GM19240 (cell line): Measurements from ENCODE around the gene CCDC187.
A peak's percentile ranks its signal among the peaks of the same experiment; 100 is the strongest.

Experiments used
- DNase-seq: peaks from one replicate; pipeline ENCODE4 v3.0.0; 2011; ENCODE audit warnings: low spot score; ENCODE audit not compliant: insufficient read length

Gene CCDC187

DNA sequence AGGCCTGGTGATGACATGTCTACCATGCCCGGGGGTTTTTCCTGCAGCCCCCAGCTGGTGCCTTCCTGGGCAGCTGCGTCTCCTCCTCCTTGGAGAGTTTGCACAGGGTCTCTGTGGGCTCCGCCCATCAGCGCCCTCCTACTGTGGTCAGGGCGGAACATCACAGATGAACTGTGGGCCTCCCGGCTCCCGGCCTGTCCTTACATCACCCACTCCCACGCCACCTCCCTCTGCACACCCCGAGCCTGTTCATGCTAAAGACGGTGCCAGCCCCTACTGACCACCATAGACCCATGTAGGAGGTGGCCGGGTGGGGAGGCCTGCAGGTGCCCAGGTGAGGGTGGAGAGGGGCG is 36.0 kb upstream of the CCDC187 start:
- DNase-seq: no peak

DNA sequence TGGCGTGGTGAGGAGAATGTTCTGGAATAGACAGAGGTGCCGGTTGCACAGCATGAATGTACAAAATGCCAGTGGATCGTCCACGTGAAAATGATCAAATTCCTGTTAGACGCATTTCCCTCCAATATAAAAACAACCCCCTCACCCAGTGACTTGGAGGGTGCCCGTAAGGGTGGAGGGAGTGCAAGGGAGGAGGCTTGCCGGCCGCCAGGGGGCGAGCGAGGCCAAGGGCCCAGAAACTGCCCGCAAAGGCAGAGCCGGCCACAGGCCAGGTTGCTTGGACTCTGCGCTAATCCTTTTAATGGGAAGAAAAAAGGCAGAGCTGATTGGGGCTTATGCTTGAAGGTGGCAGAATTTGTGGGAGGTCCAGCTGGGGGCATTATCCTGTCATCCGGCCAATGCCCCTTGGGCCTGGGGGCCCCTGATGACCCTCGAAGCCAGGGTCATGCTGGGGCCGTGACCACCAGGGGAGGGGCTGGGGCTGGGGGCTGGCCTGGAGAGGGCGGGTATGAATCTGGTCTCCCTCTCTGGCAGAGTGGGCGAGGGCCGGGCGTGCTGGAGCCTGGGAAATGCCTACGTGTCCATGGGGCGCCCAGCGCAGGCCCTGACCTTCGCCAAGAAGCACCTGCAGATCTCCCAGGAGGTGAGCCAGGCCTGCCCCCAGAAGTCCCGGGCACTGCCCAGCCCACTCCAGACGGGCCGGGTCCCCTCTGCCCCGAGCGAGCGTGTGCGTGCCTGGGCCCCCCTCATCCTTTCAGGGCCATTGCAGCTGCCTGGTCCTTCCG is 35.5 kb upstream of the CCDC187 start:
- DNase-seq: peak; percentile 67

DNA sequence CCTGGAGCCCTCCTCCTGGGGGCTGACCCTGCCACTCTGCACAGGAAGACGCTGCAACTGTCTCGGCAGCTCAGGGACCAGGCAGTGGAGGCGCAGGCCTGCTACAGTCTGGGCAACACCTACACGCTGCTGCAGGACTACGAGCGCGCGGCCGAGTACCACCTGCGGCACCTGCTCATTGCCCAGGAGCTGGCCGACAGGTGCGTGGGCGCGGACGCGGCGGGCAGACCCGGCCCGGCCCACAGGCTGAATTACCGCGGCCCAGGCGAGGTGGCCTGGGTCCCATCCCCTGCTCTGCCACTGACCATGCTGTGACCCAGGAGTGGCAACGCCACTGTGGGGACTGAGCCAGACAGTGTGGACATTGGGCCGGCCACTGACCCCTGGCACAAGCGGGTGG is 34.6 kb upstream of the CCDC187 start:
- no peak for DNase-seq

DNA sequence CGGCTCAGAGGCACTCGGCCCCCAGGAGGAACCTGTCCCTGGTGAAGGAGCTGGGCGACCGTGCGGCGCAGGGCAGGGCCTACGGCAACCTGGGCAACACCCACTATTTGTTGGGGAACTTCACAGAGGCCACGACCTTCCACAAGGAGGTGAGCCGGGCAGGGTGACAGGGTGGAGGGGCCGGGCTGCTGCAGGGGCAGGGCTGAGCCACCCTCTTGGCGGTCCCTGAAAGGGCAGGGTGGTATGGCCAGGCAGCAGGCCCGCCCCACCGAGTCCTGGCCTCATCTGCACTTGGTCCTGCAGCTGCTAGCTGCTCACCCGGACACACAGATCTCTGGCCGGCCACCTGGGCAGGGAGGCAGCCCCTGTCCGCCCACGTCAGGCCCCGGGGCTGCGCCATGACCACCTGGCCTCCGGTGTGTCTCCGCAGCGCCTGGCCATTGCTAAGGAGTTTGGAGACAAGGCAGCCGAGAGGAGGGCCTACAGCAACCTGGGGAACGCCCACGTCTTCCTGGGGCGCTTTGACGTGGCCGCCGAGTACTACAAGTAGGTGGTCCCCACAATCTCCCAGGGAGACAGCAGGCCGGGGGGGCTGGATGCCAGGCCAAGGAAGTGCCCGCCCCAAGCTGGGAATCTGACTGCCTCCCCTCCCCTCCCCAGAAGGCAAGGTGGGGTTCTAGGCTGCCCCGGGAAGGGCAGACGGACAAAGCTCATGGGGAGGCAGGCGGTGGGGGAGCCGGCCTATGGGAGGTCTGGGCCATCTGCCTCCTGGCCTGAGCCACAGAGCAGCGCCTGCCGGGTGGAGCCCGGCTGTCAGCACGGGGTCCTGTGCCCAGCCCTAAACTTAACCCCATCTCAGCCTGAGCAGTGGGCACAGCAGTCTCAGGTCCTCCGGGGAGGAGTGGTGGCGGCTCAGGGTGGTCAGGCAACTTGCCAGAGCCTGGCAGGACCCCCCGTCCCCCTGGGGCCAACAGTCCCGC is 33.8 kb upstream of the CCDC187 start:
- no peak for DNase-seq

DNA sequence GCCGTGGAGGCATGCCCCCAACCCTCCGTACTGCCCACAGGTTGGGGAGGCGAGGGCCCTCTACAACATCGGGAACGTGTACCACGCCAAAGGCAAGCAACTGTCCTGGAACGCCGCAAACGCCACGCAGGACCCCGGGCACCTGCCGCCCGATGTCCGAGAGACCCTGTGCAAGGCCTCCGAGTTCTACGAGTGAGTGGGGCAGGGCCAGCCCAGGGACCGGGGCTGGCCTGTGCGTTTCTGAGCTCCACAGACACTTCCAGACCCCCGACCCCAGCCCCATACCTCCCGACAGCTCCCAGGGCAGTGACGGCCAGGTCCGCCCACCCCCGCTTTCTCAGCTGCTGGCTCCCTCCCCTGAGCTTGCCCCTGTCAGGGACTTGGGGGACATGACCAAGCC is 33.0 kb upstream of the CCDC187 start:
- DNase-seq: no peak

DNA sequence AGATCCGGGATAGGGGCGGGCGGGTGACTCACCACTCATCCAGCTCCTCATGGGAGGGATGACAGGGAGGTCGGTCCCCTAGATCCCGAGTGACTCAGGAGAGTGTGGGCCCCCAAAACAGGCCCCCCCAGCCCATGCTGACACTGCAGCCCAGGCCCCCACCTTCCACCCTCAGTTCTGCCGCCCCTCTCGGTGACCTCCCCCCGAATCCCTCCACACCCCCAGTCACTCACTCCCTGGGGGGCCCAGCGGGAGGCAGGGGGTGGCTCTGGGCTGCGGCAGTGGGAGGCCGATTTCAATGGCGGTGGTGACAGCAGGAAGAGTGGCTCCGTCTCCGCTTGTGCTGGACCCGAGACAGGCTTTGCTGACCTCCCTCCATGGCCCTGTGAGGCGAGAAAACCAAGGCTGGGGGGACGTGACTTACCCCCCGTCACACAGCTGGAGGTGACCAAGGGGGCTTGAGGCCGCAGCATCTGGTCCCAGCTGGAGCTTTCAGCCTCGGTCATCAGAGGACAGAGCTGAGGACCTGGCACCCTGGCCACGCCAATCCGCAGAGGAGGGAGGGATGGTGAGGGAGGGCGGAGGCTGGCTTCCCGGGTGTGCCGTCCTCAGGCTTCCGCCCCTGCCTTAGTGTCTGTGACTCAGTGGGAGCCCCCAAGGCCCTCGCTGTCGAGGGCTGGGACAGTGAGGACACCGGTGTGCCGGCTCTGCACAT is 32.4 kb upstream of the CCDC187 start:
- DNase-seq: no peak

DNA sequence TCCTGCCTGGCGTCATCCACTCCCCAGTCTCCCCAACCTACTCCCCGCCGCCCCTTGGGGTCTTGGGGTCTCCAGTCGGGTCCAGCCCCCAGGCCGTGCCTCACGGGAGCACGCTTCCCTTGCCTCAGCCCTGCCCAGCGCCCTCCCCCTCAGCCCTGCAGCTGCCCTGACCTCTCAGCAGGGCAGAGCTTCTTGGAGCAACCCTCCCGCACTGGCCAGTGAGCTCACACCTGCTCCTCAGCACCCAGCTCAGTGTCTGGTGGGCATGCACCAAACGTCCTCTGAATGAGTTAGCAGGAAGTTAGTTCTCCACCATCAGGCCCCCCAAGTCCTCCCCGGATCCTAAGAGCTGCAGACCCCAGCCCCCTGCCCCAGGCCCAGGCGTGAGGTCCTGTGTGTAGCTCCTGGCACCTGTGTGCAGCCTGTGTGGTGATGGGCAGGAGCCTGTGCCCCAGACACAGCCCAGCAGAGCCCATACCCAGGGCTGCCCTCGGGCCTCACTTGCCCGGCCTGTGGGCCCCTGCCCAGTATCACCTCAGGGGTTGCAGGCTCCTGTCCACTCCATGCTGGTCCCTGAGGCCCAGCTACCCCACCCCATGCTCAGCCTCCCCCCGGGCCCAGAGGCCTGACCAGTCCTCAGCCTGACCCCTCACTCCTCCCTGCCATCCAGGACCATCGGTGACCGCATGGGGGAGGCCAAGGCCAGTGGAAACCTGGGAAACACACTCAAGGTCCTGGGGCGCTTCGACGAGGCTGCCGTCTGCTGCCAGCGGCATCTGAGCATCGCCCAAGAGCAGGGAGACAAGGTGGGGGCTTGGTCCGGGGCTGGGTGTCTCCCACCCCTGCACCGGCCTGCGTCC is 31.6 kb upstream of the CCDC187 start:
- no peak for DNase-seq

DNA sequence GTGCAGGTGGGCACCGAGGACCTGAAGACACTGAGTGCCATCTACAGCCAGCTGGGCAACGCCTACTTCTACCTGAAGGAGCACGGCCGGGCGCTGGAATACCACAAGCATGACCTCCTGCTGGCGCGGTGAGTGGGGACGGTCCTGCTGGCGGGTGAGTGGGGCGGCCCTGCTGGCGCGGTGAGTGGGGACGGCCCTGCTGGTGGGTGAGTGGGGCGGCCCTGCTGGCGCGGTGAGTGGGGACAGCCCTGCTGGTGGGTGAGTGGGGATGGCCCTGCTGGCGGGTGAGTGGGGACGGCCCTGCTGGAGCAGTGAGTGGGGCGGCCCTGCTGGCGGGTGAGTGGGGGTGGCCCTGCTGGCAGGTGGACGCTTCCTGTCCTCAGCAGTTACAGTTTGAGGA is 30.6 kb upstream of the CCDC187 start:
- no peak for DNase-seq

DNA sequence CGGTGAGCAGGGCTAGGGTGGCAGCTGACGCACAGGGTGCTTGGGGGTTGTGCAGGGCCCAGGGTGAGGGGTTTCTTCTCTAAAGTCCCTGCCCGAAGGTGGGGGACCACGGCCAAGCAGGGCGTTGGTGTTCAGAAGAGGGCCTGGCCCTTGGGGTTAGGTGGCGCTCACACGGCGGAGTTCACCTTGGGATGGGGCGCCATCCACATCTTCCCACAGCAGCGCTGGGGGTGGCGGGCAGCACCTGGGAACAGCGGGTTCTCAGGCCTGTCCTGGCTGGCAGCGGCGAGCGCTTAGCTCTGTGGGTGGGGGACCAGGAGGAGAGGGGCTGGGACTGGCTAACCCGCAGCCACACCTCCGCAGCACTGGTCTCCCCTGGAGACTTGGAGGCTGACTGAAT is 29.6 kb upstream of the CCDC187 start:
- DNase-seq: no peak

DNA sequence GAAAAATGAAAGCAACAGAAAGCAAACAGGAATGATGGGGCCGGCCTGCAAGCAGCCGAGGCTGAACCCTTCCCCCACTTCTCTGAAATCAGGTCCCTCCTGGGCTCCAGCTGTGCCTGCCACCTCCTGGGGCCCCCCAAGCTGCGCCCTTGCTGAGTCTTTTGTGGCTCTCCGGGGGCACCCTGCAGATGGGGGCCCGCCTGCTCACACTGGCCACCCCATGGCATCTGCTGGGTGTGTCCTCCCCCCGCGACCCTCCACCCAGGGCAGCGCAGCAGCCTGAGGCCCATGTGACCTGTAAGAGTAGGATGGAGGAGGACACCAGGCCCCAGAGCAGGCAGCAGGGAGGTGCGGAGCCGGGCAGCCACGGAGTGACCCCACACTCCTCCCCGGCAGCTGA is 29.2 kb upstream of the CCDC187 start:
- DNase-seq: no peak

DNA sequence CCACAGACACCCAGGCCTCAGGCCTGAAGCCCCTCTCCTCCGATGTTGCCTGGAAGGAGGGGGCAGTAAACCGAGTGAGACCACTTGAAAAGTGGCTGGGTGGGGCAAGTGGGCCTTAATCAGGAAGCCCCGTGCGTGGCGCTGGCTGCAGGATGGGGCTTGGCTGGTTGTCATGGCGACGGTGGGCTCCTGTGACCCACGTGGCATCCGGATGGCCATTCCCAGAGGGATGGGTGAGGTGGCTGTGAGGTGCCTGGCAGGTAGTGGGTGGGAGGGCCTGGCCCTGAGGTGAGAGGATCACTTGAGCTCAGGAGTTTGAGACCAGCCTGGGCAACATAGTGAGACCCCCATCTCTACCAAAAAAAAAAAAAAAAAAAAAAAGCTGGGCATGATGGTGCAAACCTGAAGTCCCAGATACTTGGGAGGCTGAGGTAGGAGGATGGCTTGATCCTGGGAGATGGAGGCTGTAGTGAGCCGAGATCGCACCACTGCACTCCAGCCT is 28.6 kb upstream of the CCDC187 start:
- DNase-seq: no peak

DNA sequence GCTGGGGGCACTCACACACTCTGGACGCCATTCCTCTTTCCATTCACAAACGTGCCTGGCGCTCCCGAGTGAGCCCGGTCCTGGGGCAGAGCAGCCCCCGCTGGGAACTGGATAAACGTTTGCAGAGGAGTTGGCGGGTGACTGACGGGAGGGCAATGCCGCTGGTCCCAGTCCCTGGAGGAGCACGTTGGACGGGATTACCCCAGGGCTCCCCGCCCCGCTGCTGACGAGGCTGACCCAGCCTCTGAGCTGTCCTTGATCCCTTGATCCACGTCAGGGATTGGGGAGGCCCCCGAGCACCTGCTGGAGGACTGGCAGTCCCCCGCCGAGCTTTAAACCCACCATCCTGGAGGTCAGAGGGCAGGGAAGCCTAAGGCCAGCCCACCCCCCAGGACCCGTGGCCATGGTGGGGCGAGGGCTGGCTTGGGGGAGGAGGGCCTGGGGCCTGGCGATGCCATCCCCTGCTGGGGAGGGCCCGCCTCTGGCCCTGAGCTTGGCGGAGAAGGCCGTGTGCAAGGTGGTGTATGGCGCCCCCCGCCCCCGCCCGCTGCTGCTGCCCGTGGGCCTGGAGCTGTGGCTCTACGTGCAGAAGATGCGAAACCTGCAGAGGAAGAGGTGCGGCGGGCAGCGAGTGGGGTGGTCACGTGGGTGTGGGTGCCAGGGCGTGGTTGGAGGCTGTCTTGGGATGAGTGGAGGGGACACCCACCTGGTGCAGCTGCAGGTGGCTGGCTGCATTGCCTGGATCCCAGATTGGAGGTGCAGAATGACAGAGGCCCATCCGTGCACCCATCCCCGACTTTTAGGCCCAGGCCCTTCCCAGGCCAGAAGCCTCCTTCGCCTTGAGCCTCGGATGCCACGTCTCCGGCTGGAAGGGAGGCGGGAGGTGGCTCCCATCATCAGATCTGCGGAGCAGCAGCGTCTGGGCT is 27.9 kb upstream of the CCDC187 start:
- no peak for DNase-seq

DNA sequence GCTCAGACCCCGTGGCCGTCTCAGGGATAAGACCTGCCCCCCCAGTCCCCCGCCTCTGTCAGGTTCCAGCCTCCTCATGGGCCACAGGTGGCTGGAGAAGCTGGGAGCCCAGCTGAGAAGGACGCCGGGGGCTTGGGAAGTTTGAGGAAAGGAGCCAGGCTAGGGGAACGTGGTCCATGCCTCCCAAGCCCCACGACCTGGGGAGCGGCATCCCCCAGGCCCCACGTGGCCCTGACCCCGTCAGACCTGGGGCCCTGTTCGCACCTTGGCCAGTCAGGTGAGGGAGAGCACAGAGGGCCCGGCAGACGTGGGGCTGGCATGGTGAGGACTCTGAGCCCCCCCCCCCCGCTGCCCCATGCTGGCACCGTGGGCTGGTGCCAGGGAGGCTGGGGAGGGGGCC is 27.1 kb upstream of the CCDC187 start:
- DNase-seq: no peak

DNA sequence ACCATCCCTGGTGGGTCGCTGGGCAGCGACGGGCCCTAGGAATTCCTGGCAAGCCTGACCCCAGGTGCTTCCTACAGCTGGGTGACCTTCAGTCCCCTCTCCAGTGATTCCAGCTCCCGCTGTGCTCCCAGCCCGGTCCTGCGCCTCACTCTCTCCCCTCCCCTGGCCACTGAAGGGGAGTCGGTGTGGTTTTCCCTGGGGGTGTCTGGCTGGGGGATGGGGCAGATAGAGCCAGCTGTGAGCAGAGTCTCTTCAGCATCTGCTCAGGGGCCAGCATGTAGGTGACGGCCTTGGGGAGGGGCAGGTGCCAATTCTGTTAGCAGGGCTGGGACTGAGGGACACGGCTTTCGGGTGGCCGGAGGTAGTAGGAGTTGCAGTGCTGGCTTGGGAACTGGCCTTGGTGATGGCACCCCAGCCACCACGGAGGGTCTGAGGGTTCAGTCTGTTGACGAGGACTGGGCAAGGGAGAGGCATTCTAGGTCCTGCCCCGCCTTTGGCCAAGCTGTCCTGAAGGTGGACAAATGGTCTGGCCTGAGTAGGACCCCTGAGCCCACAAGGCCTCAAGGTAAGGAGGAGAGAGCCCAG is 26.6 kb upstream of the CCDC187 start:
- no peak for DNase-seq

DNA sequence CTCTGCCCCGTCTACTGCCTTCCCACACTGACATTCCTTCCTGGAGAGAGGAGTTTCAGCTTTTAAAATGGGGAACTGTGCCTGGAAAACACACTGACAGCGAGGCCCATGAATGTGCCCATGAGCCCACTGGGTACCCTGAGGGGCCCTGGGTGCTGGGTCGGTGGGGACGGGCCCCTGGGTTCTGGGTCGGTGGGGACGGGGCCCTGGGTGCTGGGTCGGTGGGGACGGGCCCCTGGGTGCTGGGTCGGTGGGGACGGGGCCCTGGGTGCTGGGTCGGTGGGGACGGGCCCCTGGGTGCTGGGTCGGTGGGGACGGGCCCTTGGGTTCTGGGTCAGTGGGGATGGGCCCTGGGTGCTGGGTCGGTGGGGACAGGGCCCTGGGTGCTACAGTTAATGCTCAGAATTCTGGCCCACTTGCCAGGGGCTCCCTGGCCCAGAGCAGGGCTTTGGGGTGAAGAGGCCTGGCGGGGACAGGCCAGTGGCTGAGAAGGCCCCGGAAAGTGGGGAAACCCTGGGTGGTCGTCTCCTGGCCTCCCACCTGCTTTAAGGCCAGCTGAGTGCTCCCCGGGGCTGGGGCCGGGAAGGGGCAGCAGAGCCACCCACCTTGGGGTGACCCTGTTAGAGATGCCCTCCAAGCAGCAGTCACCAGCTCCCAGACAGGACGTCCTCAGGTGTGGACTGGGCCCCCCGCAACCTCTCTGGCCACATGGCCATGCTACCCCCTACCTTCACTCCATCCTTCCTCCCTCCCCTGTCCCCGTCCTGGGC is 25.9 kb upstream of the CCDC187 start:
- DNase-seq: no peak

DNA sequence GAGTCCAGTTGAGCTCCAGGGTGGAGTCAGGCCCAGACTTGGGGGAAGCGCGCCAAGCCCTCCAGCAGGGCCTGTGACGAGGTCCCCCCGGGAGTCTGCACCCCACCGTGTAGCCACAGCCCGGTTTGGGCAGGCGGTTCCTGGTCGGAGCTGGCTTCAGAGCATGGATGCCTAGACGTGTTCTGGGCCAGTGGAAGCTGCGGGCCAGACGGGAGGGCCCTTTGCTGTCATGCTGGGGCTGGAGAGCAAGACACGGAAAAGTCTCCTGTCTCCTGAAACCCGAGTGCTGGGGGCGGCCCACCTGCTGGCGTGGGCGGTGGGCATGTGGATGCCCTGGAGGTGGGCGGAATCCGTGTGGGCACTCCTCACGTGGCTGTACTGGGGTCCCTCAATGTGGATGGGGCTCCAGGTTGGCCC is 25.3 kb upstream of the CCDC187 start:
- DNase-seq: no peak

DNA sequence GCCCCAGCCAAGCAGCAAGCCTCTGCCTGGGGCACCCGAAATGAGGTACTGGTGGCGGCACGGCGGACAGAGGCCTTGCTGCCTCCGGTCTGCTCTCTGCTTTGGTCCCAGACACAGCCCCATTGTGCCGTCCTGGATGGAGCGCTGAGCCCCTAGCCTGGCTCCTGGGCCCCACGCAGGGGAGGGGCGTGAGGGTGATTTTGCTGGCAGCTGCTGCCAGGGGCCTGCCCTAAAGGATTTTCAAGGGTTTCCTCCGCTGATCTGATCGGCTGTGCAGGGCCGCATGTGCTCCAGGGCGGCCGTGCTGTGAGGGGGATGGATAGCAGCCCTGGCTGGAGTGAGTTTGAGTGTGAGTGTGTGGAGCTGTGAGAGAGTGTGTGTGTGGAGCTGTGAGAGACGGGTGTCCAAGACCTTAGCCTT is 24.7 kb upstream of the CCDC187 start:
- no peak for DNase-seq

DNA sequence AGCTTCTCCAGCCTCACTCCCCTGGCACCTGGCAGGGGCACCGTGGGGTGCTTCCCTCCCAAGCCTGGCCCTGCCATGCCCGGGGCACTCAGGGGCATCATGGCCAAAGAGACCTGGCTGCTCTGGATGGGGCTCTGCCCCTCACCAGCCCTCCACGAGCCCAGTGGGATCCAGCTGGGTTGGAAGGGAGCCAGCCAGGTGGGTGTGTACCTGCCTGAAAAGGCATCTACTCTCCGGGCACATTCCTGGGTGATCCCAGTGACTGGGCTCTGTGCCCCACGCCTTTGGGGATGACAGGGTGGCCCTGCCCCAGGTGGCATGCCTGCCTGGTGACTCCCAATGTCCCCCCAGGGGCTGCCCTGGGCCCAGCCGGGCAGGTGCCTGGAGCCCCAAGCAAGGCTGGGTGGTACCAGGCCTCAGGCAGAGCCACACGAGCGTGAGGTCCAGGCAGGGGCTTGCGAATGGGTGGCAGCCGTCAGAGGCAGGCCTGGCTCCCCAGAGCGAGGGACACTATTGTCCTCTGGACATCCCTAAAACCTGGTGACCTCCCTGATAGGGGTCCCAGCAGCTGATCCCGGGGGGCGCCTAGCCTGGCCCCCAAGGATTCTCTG is 24.2 kb upstream of the CCDC187 start:
- DNase-seq: no peak
